SK-N-SH treated with all-trans-retinoic acid at 6 μM for 48 hours (cell line): Measurements from ENCODE around the gene PDCD1LG2.

Experiments
- CREB5 ChIP-seq: fragments of 250-450 bp; sonication (Bioruptor Pico); IDR thresholded peaks from 2 replicates; pipeline ENCODE4 v1.5.1; 2020; ENCODE audit warnings: low read depth, mild to moderate bottlenecking, moderate library complexity
- CSDC2 ChIP-seq: fragments of 250-450 bp; sonication (Bioruptor Pico); IDR thresholded peaks from 2 replicates; pipeline ENCODE4 v1.5.0; 2020; ENCODE audit warnings: mild to moderate bottlenecking, moderate library complexity
- GLIS3 ChIP-seq: fragments of 250-450 bp; sonication (Bioruptor Pico); IDR thresholded peaks from 2 replicates; pipeline ENCODE4 v1.5.0; 2020; ENCODE audit warnings: mild to moderate bottlenecking, moderate library complexity
- ISL1 ChIP-seq: fragments of 250-450 bp; sonication (Bioruptor Pico); IDR thresholded peaks from 2 replicates; pipeline ENCODE4 v2.1.2; 2022; ENCODE audit warnings: mild to moderate bottlenecking, moderate library complexity
- PATZ1 ChIP-seq: fragments of 250-450 bp; sonication (Bioruptor Pico); IDR thresholded peaks from 2 replicates; pipeline ENCODE4 v1.8.0; 2020; ENCODE audit warnings: mild to moderate bottlenecking, moderate library complexity, borderline replicate concordance
- RARB ChIP-seq: fragments of 250-450 bp; sonication (Bioruptor Pico); IDR thresholded peaks from 2 replicates; pipeline ENCODE4 v1.8.0; 2021; ENCODE audit warnings: mild to moderate bottlenecking, moderate library complexity
- ZFP30 ChIP-seq: fragments of 450-650 bp; formaldehyde crosslinking; IDR thresholded peaks from 2 replicates; pipeline ENCODE4 v1.5.0; 2022; ENCODE audit warnings: mild to moderate bottlenecking, moderate library complexity
- ZNF565 ChIP-seq: fragments of 450-650 bp; formaldehyde crosslinking; conservative IDR thresholded peaks from 2 replicates; pipeline ENCODE4 v1.5.0; 2020; ENCODE audit warnings: low read depth, mild to moderate bottlenecking, moderate library complexity
- ZNF70 ChIP-seq: fragments of 450-650 bp; formaldehyde crosslinking; IDR thresholded peaks from 2 replicates; pipeline ENCODE4 v1.5.0; 2020; ENCODE audit warnings: mild to moderate bottlenecking, moderate library complexity
- TF ChIP-seq, protein P1 (sequence below): fragments of 250-450 bp; sonication (Bioruptor Pico); IDR thresholded peaks from 2 replicates; pipeline ENCODE4 v1.8.0; 2021; ENCODE audit warnings: low read depth, mild to moderate bottlenecking, moderate library complexity, borderline replicate concordance
- TF ChIP-seq, protein P2 (sequence below): fragments of 250-450 bp; sonication (Bioruptor Pico); IDR thresholded peaks from 2 replicates; pipeline ENCODE4 v1.5.1; 2021; ENCODE audit warnings: mild to moderate bottlenecking, moderate library complexity

- TF ChIP-seq, protein P1, sequence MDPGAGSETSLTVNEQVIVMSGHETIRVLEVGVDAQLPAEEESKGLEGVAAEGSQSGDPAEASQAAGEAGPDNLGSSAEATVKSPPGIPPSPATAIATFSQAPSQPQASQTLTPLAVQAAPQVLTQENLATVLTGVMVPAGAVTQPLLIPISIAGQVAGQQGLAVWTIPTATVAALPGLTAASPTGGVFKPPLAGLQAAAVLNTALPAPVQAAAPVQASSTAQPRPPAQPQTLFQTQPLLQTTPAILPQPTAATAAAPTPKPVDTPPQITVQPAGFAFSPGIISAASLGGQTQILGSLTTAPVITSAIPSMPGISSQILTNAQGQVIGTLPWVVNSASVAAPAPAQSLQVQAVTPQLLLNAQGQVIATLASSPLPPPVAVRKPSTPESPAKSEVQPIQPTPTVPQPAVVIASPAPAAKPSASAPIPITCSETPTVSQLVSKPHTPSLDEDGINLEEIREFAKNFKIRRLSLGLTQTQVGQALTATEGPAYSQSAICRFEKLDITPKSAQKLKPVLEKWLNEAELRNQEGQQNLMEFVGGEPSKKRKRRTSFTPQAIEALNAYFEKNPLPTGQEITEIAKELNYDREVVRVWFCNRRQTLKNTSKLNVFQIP (CRISPR knock-in tag) = no peak
- TF ChIP-seq ISL1 (no peak), ZNF70 (no peak), CSDC2 (CRISPR knock-in tag) (no peak), CREB5 (CRISPR knock-in tag) (no peak), RARB (CRISPR knock-in tag) (no peak), ZNF565 (CRISPR knock-in tag) (no peak), ZFP30 (CRISPR knock-in tag) (no peak), GLIS3 (CRISPR knock-in tag) (no peak), PATZ1 (no peak)
- TF ChIP-seq, protein P2, sequence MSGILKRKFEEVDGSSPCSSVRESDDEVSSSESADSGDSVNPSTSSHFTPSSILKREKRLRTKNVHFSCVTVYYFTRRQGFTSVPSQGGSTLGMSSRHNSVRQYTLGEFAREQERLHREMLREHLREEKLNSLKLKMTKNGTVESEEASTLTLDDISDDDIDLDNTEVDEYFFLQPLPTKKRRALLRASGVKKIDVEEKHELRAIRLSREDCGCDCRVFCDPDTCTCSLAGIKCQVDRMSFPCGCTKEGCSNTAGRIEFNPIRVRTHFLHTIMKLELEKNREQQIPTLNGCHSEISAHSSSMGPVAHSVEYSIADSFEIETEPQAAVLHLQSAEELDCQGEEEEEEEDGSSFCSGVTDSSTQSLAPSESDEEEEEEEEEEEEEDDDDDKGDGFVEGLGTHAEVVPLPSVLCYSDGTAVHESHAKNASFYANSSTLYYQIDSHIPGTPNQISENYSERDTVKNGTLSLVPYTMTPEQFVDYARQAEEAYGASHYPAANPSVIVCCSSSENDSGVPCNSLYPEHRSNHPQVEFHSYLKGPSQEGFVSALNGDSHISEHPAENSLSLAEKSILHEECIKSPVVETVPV (CRISPR knock-in tag) = no peak
Measured at GRCh38 chr9:5478206-5478605, 32.1 kb upstream of the PDCD1LG2 start.
